ENCODE results near the gene ST7. TPM values are rescaled to one million over a fixed set of nuclear protein-coding genes. Genes with fewer than 3 reads are reported as not detected.

Gene ST7
- total and polyA plus RNA-seq, 2 of the 8 experiments (the other 6 are each of a cell fraction or from before 2014, with no cell fraction given) = 16.3 to 18.0 TPM

DNA sequence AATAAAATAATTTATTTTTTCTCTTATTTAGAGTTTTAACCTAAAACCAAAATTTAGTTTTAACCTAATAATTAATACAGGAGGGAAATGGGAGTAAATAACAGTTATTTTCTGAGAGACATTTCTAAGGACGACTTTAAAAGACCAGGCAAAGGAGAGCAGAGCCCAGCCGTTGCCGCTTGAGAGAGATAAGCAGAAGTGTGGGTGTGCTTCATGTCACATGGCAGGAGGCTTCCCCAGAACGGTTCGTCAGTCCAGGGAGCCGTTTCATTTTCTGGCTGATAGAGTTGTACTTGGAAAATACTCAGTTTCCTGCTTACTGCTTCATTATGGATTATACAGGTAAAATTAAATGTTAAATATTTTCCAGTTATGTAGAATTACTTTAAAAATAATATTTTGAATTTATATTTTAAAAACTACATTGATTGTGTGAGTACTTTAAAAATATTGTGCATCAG, 61.4 kb downstream of the ST7 start:
- H3K79me1 ChIP-seq (ENCODE audit: low read depth, low read length) = no peaks in the 10 kb centered on the region
- no peak overlapping the region for H2BK5ac ChIP-seq (ENCODE audit: low read depth, low read length)
- no peak overlapping the region for H2BK15ac ChIP-seq (ENCODE audit: low read length)
- H3K23ac ChIP-seq (ENCODE audit: insufficient read length) = no peak overlapping the region
- H3K18ac ChIP-seq (ENCODE audit: extremely low read depth, low read length) = no peak overlapping the region
- H2BK12ac ChIP-seq (ENCODE audit: low read depth, low read length) = no peak overlapping the region
- no peaks in the 10 kb centered on the region for H3K27me3 ChIP-seq (replicated peaks in 1 of 4; ENCODE audit: control insufficient read depth in 3 of 4, extremely low read depth in 1 of 4, insufficient read depth in 3 of 4, low read length in 3 of 4)
- TF ChIP-seq PHF8 (conservative IDR thresholded peaks at IDR 0.05; ENCODE audit: low read depth, low read length) (no peak), SUZ12 (IDR thresholded peaks at IDR 0.05; ENCODE audit: low read length) (no peak), ASH2L (IDR thresholded peaks at IDR 0.05; ENCODE audit: low read length) (no peak), JUN (IDR thresholded peaks at IDR 0.05; ENCODE audit: low read depth, low read length) (no peak), BACH1 (IDR thresholded peaks at IDR 0.05; ENCODE audit: low read length) (no peak), BRCA1 (IDR thresholded peaks at IDR 0.05; ENCODE audit: low read depth, low read length) (no peak), RFX5 (IDR thresholded peaks at IDR 0.05; ENCODE audit: borderline replicate concordance, low read depth, low read length) (no peak), CBX8 (IDR thresholded peaks at IDR 0.05; ENCODE audit: borderline replicate concordance, low read depth, low read length) (no peak), EZH2 (IDR thresholded peaks at IDR 0.05; ENCODE audit: low read depth, low read length, severe bottlenecking) (no peak)
- no peak overlapping the region for H3K9ac ChIP-seq (replicated peaks in 1 of 4; ENCODE audit: extremely low read depth in 1 of 4, low read depth in 3 of 4, low read length in 3 of 4)
- H3K79me2 ChIP-seq (ENCODE audit: control insufficient read depth in 1 of 2, insufficient read depth in 2 of 2, low read length in 2 of 2) = 0 out of 4 replicates have a peak, but pooled peaks cover 0 to 4% of the 10 kb centered on the region in 2 experiments
- POLR2A ChIA-PET (ENCODE audit: partially characterized antibody) = no interaction called here
- H2BK120ac ChIP-seq (replicated peaks; ENCODE audit: low read depth, low read length) = no peak overlapping the region
- no peak overlapping the region for H2AFZ ChIP-seq (ENCODE audit: low read length)
- no peak overlapping the region for H3K56ac ChIP-seq (replicated peaks; ENCODE audit: insufficient read length, low read depth, low read length)
- 82% methylated on average over 6 of the region's 6 CpGs; no CpG with 5 or more reads in 1 of the 2 experiments for WGBS, 2 experiments (ENCODE audit: extremely low coverage in 1 of 2, insufficient coverage in 1 of 2, insufficient read length in 1 of 2, insufficient replicate concordance in 2 of 2, low coverage in 1 of 2, low lambda C conversion rate in 2 of 2, missing lambda C conversion rate in 1 of 2)
- no peaks in the 10 kb centered on the region; a peak in 2 of 7 replicates for H3K4me1 ChIP-seq (replicated peaks in 1 of 4; ENCODE audit: control insufficient read depth in 3 of 4, insufficient read depth in 4 of 4, low read length in 3 of 4)
- H3K4me3 ChIP-seq (ENCODE audit: extremely low read depth in 1 of 4, insufficient read depth in 2 of 4, low read depth in 3 of 4, low read length in 4 of 4) = no peak overlapping the region
- FAIRE-seq = no peak
- H3K4ac ChIP-seq (replicated peaks; ENCODE audit: insufficient read length, low read depth, low read length) = no peak overlapping the region
- H3K23me2 ChIP-seq (ENCODE audit: low read depth, low read length) = no peaks in the 10 kb centered on the region
- no peaks in the 10 kb centered on the region for H4K20me1 ChIP-seq (replicated peaks in 1 of 2; ENCODE audit: control insufficient read depth in 1 of 2, insufficient read depth in 2 of 2, low read length in 2 of 2)
- DNase-seq (ENCODE audit: low read depth in 1 of 2, low spot score in 2 of 2) = no peak
- H2AK5ac ChIP-seq (ENCODE audit: low read depth, low read length) = no peak overlapping the region
- H3K36me3 ChIP-seq (ENCODE audit: control insufficient read depth in 2 of 4, insufficient read depth in 4 of 4, low read length in 3 of 4) = no peaks in the 10 kb centered on the region
- H3K9me3 ChIP-seq (ENCODE audit: insufficient read depth in 2 of 2, low read depth in 1 of 2, low read length in 1 of 2) = no peaks in the 10 kb centered on the region
- no peak overlapping the region for H2BK20ac ChIP-seq (ENCODE audit: low read length)
- H4K5ac ChIP-seq (ENCODE audit: insufficient read length, low read depth, low read length) = no peak overlapping the region
- no peak overlapping the region for H4K91ac ChIP-seq (replicated peaks; ENCODE audit: insufficient read length, low read length)
- no peak overlapping the region; a peak in 1 of 4 replicates for H3K4me2 ChIP-seq (ENCODE audit: insufficient read depth in 1 of 2, low read depth in 2 of 2, low read length in 2 of 2)
- no peak overlapping the region for H3K14ac ChIP-seq (ENCODE audit: insufficient read length)
- CTCF ChIA-PET (ENCODE audit: partially characterized antibody) = interaction anchor here (1.9 to 5.1 kb wide), 2 partner anchors 9 to 28 kb away, joined by 4 to 32 read pairs; no protein-coding TSS in a partner anchor
- no peak overlapping the region for H4K8ac ChIP-seq (ENCODE audit: extremely low read depth, insufficient read depth, low read length)
- no peak overlapping the region for H3K27ac ChIP-seq (ENCODE audit: low read depth, low read length)

Data from H1 (cell line).